ENCODE measurements around the gene PPP2R5C.

PPP2R5C gene

GRCh38 chr14:101824339-101824727 is 62.8 kb downstream of the PPP2R5C start:
- ChIA-PET POLR2A (interaction anchor here (1.7 to 2.0 kb wide), 2 partner anchors 11 to 15 kb away, joined by 8 to 11 read pairs; no protein-coding TSS in a partner anchor), CTCF (interaction anchor here (1.5 to 3.8 kb wide), 8 partner anchors 9 to 61 kb away, joined by 3 to 32 read pairs (median 8); no protein-coding TSS in a partner anchor)
- TF ChIP-seq, protein P1, sequence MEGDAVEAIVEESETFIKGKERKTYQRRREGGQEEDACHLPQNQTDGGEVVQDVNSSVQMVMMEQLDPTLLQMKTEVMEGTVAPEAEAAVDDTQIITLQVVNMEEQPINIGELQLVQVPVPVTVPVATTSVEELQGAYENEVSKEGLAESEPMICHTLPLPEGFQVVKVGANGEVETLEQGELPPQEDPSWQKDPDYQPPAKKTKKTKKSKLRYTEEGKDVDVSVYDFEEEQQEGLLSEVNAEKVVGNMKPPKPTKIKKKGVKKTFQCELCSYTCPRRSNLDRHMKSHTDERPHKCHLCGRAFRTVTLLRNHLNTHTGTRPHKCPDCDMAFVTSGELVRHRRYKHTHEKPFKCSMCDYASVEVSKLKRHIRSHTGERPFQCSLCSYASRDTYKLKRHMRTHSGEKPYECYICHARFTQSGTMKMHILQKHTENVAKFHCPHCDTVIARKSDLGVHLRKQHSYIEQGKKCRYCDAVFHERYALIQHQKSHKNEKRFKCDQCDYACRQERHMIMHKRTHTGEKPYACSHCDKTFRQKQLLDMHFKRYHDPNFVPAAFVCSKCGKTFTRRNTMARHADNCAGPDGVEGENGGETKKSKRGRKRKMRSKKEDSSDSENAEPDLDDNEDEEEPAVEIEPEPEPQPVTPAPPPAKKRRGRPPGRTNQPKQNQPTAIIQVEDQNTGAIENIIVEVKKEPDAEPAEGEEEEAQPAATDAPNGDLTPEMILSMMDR (IDR thresholded peaks at IDR 0.05; ENCODE audit: control extremely low read depth, extremely low read depth, low read depth, missing control alignments) = no peak
- no peak for DNase-seq (ENCODE audit: extremely low spot score)

GRCh38 chr14:101825797-101826196 is 64.3 kb downstream of the PPP2R5C start:
- POLR2A ChIA-PET = no interaction called here

DNA sequence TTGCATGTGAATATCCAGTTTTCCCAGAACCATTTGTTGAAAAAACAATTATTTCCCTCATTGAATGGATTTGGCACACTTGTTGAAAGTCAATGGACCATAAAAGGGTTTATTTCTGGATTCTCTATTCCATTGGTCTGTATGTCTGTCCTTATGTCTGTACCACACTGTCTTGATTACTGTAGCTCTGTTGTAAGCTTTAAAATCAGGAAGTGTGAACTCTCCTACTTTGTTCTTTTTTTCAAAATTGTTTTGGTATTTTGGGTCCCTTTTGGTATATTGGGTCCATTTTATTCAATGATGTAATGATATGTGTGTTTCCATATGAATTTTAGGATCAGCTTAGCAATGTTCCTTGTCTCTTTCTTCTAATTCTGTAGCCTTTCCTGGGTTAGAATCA is 64.8 kb downstream of the PPP2R5C start:
- DNase-seq (ENCODE audit: extremely low spot score) = no peak
- TF ChIP-seq, protein P1 (IDR thresholded peaks at IDR 0.05; ENCODE audit: control extremely low read depth, extremely low read depth, low read depth, missing control alignments) = no peak
- CTCF ChIA-PET = interaction anchor here (1.2 to 3.8 kb wide), 5 partner anchors 10 to 56 kb away, joined by 3 to 32 read pairs (median 5); no protein-coding TSS in a partner anchor
- POLR2A ChIA-PET = interaction anchor here (0.6 kb wide), 1 partner anchor 1098 kb away, joined by 3 read pairs; no protein-coding TSS in a partner anchor

More at GRCh38 chr14:101825797-101826196, 64.3 kb downstream of the PPP2R5C start:
- DNase-seq (ENCODE audit: extremely low spot score) = no peak
- CTCF ChIA-PET = interaction anchor here (1.2 to 3.8 kb wide), 8 partner anchors 10 to 62 kb away, joined by 3 to 32 read pairs (median 6); no protein-coding TSS in a partner anchor
- TF ChIP-seq, protein P1 (IDR thresholded peaks at IDR 0.05; ENCODE audit: control extremely low read depth, extremely low read depth, low read depth, missing control alignments) = no peak

GRCh38 chr14:101827286-101827685 is 65.8 kb downstream of the PPP2R5C start:
- TF ChIP-seq, protein P1 (IDR thresholded peaks at IDR 0.05; ENCODE audit: control extremely low read depth, extremely low read depth, low read depth, missing control alignments) = no peak
- CTCF ChIA-PET = interaction anchor here (1.2 to 2.0 kb wide), 3 partner anchors 9 to 57 kb away, joined by 3 to 6 read pairs (median 5); no protein-coding TSS in a partner anchor
- DNase-seq (ENCODE audit: extremely low spot score) = no peak
- POLR2A ChIA-PET = no interaction called here

DNA sequence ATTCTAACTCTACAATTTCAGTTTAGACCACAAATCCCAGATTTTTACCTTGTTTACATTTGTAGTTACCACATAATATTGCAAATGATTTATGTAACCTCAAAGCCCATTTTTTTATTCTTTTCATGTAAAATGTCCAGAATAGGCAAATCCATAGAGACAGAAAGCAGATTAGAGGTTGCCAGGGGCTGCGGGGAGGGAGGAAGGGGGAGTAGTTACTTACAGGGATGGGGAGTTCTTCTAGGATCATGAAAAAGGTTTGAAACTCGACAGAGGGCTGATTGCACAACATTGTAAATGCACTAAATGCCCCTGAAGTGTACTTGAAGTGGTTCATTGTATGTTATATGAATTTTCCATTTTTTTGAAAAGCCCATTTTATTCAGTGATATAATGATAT is 66.5 kb downstream of the PPP2R5C start:
- ChIA-PET POLR2A (no interaction called here), CTCF (interaction anchor here (1.3 kb wide), 1 partner anchor 17 kb away, joined by 3 read pairs; no protein-coding TSS in a partner anchor)
- no peak for DNase-seq (ENCODE audit: extremely low spot score)
- TF ChIP-seq, protein P1 (IDR thresholded peaks at IDR 0.05; ENCODE audit: control extremely low read depth, extremely low read depth, low read depth, missing control alignments) = no peak

DNA sequence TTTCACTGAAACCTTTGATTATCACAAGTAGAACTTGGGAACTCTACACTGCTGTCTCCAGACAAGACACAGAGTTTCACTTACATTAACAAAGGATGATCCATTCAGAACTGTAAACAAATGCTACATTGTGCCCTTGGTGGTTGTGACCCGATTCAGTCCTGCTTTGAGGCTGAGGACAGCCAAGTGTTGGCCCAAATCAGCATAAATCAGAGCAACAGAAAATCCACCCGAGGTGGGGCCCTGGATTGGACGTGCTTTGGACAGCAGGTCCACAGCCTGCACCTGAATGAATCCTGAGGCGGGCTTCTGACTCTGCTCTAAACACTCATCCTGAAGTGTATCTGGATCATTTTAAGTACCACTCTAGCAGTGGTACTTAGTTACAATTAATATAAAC is 68.8 kb downstream of the PPP2R5C start:
- no peak for DNase-seq (ENCODE audit: extremely low spot score)
- ChIA-PET CTCF (interaction anchor here (1.1 to 1.6 kb wide), 4 partner anchors 9 to 59 kb away, joined by 3 read pairs; no protein-coding TSS in a partner anchor), POLR2A (no interaction called here)

More for the DNA sequence above, 68.8 kb downstream of the PPP2R5C start:
- TF ChIP-seq, protein P1 (IDR thresholded peaks at IDR 0.05; ENCODE audit: control extremely low read depth, extremely low read depth, low read depth, missing control alignments) = no peak

Data from GM10248 (cell line).